ENCODE data around the gene ERRFI1. TPM values are rescaled to one million over a fixed set of nuclear protein-coding genes. Genes with fewer than 3 reads are reported as not detected.

The ERRFI1 gene
- total RNA-seq, 2 experiments from 2014 or later, result 1.3 to 1.5 TPM

GRCh38 chr1:8042134-8042533, 16.0 kb upstream of the ERRFI1 start:
- Mint-ChIP-seq H3K4me1 (peaks cover 15% of the 10 kb centered on the region), H3K27ac (no peak overlapping the region), H3K4me3 (no peak overlapping the region), H3K27me3 (peaks cover 3% of the 10 kb centered on the region), H3K36me3 (ENCODE audit: low read depth) (no peaks in the 10 kb centered on the region), H3K9me3 (ENCODE audit: low read depth) (peaks cover 8% of the 10 kb centered on the region)
- intact Hi-C loops (cut with DNase I, micrococcal nuclease), result no loop called here
- POLR2A ChIA-PET, result interaction anchor here (0.7 kb wide), 1 partner anchor 293 kb away, joined by 3 read pairs; no protein-coding TSS in a partner anchor
- no peak for ATAC-seq
- no peak for DNase-seq
- CTCF ChIA-PET, result interaction anchor here (0.7 kb wide), 1 partner anchor 306 kb away, joined by 3 read pairs; no protein-coding TSS in a partner anchor

- CTCF ChIA-PET, result interaction anchor here (1.0 to 1.3 kb wide), 5 partner anchors 8 to 273 kb away, joined by 3 to 4 read pairs (median 3); no protein-coding TSS in a partner anchor
- H3K36me3 Mint-ChIP-seq (ENCODE audit: low read depth), result no peaks in the 10 kb centered on the region
- H3K9me3 Mint-ChIP-seq (ENCODE audit: low read depth), result peaks cover 8% of the 10 kb centered on the region
Measured at GRCh38 chr1:8040586-8040985, 14.5 kb upstream of the ERRFI1 start.

GRCh38 chr1:8039071-8039470, 13.0 kb upstream of the ERRFI1 start:
- peaks cover 4% of the 10 kb centered on the region for H3K27me3 Mint-ChIP-seq
- H3K36me3 Mint-ChIP-seq (ENCODE audit: low read depth), result no peaks in the 10 kb centered on the region
- no peak for ATAC-seq
- POLR2A ChIA-PET, result no interaction called here
- no peak for DNase-seq
- peaks cover 8% of the 10 kb centered on the region for H3K9me3 Mint-ChIP-seq (ENCODE audit: low read depth)
- H3K4me3 Mint-ChIP-seq, result no peak overlapping the region
- CTCF ChIA-PET, result interaction anchor here (1.2 kb wide), 1 partner anchor 34 kb away, joined by 3 read pairs; no protein-coding TSS in a partner anchor
- H3K4me1 Mint-ChIP-seq, result no peaks in the 10 kb centered on the region
- intact Hi-C loops (cut with DNase I, micrococcal nuclease), result no loop called here
- no peak overlapping the region for H3K27ac Mint-ChIP-seq

More at GRCh38 chr1:8040586-8040985, 14.5 kb upstream of the ERRFI1 start:
- no peak for DNase-seq
- ATAC-seq, result no peak
- H3K27me3 Mint-ChIP-seq, result peaks cover 4% of the 10 kb centered on the region
- intact Hi-C loops (cut with DNase I, micrococcal nuclease), result no loop called here
- POLR2A ChIA-PET, result no interaction called here
- H3K27ac Mint-ChIP-seq, result no peak overlapping the region
- H3K4me1 Mint-ChIP-seq, result peaks cover 4% of the 10 kb centered on the region
- no peak overlapping the region for H3K4me3 Mint-ChIP-seq

GRCh38 chr1:8035289-8035688, 9.2 kb upstream of the ERRFI1 start:
- CTCF ChIA-PET, result interaction anchor here (0.9 kb wide), 1 partner anchor 70 kb away, joined by 4 read pairs; no protein-coding TSS in a partner anchor
- Mint-ChIP-seq H3K27me3 (peaks cover 4% of the 10 kb centered on the region), H3K9me3 (ENCODE audit: low read depth) (no peaks in the 10 kb centered on the region), H3K4me3 (no peak overlapping the region), H3K4me1 (no peaks in the 10 kb centered on the region), H3K27ac (no peak overlapping the region), H3K36me3 (ENCODE audit: low read depth) (no peaks in the 10 kb centered on the region)
- no peak for DNase-seq
- POLR2A ChIA-PET, result no interaction called here
- intact Hi-C loops (cut with DNase I, micrococcal nuclease), result no loop called here
- ATAC-seq, result no peak

GRCh38 chr1:8033322-8033721, 7.2 kb upstream of the ERRFI1 start:
- DNase-seq, result no peak
- no peak for ATAC-seq
- H3K27me3 Mint-ChIP-seq, result peaks cover 4% of the 10 kb centered on the region
- H3K36me3 Mint-ChIP-seq (ENCODE audit: low read depth), result no peaks in the 10 kb centered on the region
- H3K27ac Mint-ChIP-seq, result no peak overlapping the region
- H3K4me3 Mint-ChIP-seq, result no peak overlapping the region
- ChIA-PET CTCF (interaction anchor here (0.6 to 1.1 kb wide), 5 partner anchors 20 to 283 kb away, joined by 3 to 4 read pairs (median 4); no protein-coding TSS in a partner anchor), POLR2A (no interaction called here)
- intact Hi-C loops (cut with DNase I, micrococcal nuclease), result no loop called here
- H3K9me3 Mint-ChIP-seq (ENCODE audit: low read depth), result no peaks in the 10 kb centered on the region
- H3K4me1 Mint-ChIP-seq, result no peaks in the 10 kb centered on the region

GRCh38 chr1:8032366-8032910, 6.3 kb upstream of the ERRFI1 start:
- intact Hi-C loops (cut with DNase I, micrococcal nuclease), result no loop called here
- ATAC-seq (no peak), DNase-seq (no peak)
- H3K27ac Mint-ChIP-seq, result no peak overlapping the region
- CTCF ChIA-PET, result interaction anchor here (0.6 to 3.1 kb wide), 8 partner anchors 8 to 283 kb away, joined by 3 to 16 read pairs (median 4); no protein-coding TSS in a partner anchor
- peaks cover 4% of the 10 kb centered on the region for H3K27me3 Mint-ChIP-seq
- no peaks in the 10 kb centered on the region for H3K4me1 Mint-ChIP-seq
- no peaks in the 10 kb centered on the region for H3K36me3 Mint-ChIP-seq (ENCODE audit: low read depth)
- POLR2A ChIA-PET, result no interaction called here
- H3K9me3 Mint-ChIP-seq (ENCODE audit: low read depth), result no peaks in the 10 kb centered on the region
- no peak overlapping the region for H3K4me3 Mint-ChIP-seq

GRCh38 chr1:8031176-8031785, 5.2 kb upstream of the ERRFI1 start:
- ATAC-seq, result no peak
- Mint-ChIP-seq H3K4me3 (no peak overlapping the region), H3K9me3 (ENCODE audit: low read depth) (no peaks in the 10 kb centered on the region), H3K27me3 (peaks cover 8% of the 10 kb centered on the region), H3K4me1 (peaks cover 7% of the 10 kb centered on the region), H3K27ac (no peak overlapping the region), H3K36me3 (ENCODE audit: low read depth) (no peaks in the 10 kb centered on the region)
- DNase-seq, result peak; percentile 29
- ChIA-PET CTCF (interaction anchor here (0.7 to 3.1 kb wide), 11 partner anchors 9 to 818 kb away, joined by 3 to 16 read pairs (median 4); no protein-coding TSS in a partner anchor), POLR2A (no interaction called here)
- intact Hi-C loops (cut with DNase I, micrococcal nuclease), result loop anchor here (1.0 kb wide), 2 partner anchors 283 to 318 kb away; no protein-coding TSS in a partner anchor

GRCh38 chr1:8028571-8028910, 2.4 kb upstream of the ERRFI1 start:
- ChIA-PET POLR2A (no interaction called here), CTCF (interaction anchor here (0.6 to 1.8 kb wide), 6 partner anchors 9 to 285 kb away, joined by 3 to 6 read pairs (median 4); no protein-coding TSS in a partner anchor)
- Mint-ChIP-seq H3K9me3 (ENCODE audit: low read depth) (no peaks in the 10 kb centered on the region), H3K4me1 (peaks cover 13% of the 10 kb centered on the region), H3K27ac (no peak overlapping the region), H3K4me3 (no peak overlapping the region), H3K27me3 (peaks cover 20% of the 10 kb centered on the region), H3K36me3 (ENCODE audit: low read depth) (no peaks in the 10 kb centered on the region)
- DNase-seq, result no peak
- intact Hi-C loops (cut with DNase I, micrococcal nuclease), result loop anchor here (5.0 kb wide), 2 partner anchors 124 to 139 kb away; no protein-coding TSS in a partner anchor
- no peak for ATAC-seq

- Mint-ChIP-seq H3K27me3 (peaks cover 23% of the 10 kb centered on the region), H3K9me3 (ENCODE audit: low read depth) (no peaks in the 10 kb centered on the region), H3K4me3 (no peak overlapping the region), H3K36me3 (ENCODE audit: low read depth) (no peaks in the 10 kb centered on the region), H3K27ac (no peak overlapping the region), H3K4me1 (peaks cover 13% of the 10 kb centered on the region)
- POLR2A ChIA-PET, result no interaction called here
- CTCF ChIA-PET, result interaction anchor here (0.6 to 1.8 kb wide), 7 partner anchors 9 to 1576 kb away, joined by 3 to 6 read pairs (median 3); no protein-coding TSS in a partner anchor
- intact Hi-C loops (cut with DNase I, micrococcal nuclease), result loop anchor here (5.0 kb wide), 2 partner anchors 124 to 139 kb away; no protein-coding TSS in a partner anchor
- ATAC-seq (no peak), DNase-seq (no peak)
Measured at GRCh38 chr1:8027748-8028570, 1.9 kb upstream of the ERRFI1 start.

- DNase-seq, result no peak
- Mint-ChIP-seq H3K4me3 (peak overlapping the region; percentile 43), H3K36me3 (ENCODE audit: low read depth) (no peaks in the 10 kb centered on the region), H3K9me3 (ENCODE audit: low read depth) (no peaks in the 10 kb centered on the region), H3K4me1 (peaks cover 13% of the 10 kb centered on the region), H3K27ac (no peak overlapping the region), H3K27me3 (peaks cover 23% of the 10 kb centered on the region)
- no peak for ATAC-seq
- intact Hi-C loops (cut with DNase I, micrococcal nuclease), result loop anchor here (1.0 to 5.0 kb wide), 5 partner anchors 19 to 291 kb away; partner anchors contain the start of gene SLC45A1 (in 2 of the 2)
- ChIA-PET POLR2A (interaction anchor here (0.6 kb wide), 1 partner anchor 126 kb away, joined by 3 read pairs; no protein-coding TSS in a partner anchor), CTCF (interaction anchor here (0.7 kb wide), 2 partner anchors 14 to 1575 kb away, joined by 3 read pairs; no protein-coding TSS in a partner anchor)
Measured at GRCh38 chr1:8026976-8027747, 1.1 kb upstream of the ERRFI1 start.
